ENCODE measurements around the gene ITGA3.

The ITGA3 gene

DNA sequence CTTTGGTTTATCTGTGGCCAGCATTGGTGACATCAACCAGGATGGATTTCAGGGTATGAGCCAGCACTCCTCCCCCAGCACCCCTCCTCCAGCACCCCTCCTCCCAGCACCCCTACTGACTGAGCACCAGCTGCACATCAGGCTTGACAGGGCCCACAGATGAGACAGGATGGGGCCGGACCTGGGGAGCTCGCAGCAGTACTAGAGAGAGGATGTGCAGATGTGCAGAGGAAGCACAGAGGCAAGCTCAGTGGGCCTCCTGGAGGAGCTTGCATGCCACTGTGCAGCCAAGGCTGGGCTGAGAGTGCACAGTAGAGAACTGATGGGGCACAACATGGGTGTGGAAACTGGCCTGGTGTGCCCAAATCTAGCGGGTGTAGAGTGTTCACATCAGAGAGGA is 16.2 kb downstream of the ITGA3 start:
- no peak for DNase-seq (ENCODE audit: low read depth)

DNA sequence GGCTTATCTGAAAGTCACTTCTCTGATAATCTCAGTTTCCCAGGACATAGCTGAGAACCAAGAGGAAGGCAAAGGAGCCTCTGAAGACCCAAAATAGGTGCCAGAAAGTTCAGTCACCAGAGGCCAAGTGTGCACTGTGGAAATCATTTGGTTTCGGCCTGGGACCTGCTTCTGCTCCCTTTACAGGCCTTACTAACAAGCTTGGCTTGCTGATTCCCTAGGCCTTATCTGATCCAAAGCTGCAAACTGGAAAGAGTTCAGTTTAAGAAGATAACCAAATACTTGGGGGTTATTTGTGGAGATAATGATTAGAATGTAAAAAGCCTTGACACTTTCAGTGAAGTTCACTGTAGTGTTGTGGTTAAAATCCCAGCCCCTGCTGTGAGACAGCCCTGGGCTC is 17.0 kb downstream of the ITGA3 start:
- DNase-seq (ENCODE audit: low read depth) = no peak

DNA sequence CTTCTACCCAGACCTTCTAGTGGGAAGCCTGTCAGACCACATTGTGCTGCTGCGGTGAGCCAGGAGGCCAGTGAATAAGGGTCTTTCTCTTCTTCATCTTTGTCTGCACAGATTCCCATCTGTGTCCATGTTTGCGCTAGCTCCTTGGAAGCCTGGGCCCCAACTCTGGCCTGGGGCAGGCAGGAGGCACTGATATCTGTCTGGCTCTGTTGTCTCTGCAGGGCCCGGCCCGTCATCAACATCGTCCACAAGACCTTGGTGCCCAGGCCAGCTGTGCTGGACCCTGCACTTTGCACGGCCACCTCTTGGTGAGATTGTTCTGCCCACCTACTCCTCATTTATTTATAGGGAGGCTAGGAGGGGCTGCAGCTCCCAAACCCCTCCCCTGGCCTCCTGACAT is 18.3 kb downstream of the ITGA3 start:
- no peak for DNase-seq (ENCODE audit: low read depth)

DNA sequence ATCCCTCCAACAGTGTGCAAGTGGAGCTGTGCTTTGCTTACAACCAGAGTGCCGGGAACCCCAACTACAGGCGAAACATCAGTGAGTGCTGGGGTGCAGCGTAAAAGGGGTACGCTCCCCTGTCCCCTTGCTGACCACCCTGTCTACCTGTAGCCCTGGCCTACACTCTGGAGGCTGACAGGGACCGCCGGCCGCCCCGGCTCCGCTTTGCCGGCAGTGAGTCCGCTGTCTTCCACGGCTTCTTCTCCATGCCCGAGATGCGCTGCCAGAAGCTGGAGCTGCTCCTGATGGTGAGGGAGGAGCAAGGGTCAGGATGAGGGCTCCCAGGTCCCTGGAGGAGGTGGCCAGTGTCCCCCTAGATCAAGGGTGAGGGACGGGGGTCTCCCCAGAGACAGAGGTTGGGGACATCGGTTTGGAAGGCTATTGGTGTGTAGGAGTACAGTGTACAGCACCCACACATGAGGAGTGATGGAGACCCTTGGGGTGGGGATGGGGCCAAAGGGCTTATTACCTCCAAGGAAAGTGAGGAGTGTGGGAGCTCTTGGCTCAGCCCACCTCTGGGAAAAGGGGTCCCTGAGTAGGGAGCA is 19.6 kb downstream of the ITGA3 start:
- DNase-seq (ENCODE audit: low read depth) = no peak

- no peak for DNase-seq (ENCODE audit: low read depth)
These were observed 20.3 kb downstream of the ITGA3 start for GRCh38 chr17:50076221-50076590.

DNA sequence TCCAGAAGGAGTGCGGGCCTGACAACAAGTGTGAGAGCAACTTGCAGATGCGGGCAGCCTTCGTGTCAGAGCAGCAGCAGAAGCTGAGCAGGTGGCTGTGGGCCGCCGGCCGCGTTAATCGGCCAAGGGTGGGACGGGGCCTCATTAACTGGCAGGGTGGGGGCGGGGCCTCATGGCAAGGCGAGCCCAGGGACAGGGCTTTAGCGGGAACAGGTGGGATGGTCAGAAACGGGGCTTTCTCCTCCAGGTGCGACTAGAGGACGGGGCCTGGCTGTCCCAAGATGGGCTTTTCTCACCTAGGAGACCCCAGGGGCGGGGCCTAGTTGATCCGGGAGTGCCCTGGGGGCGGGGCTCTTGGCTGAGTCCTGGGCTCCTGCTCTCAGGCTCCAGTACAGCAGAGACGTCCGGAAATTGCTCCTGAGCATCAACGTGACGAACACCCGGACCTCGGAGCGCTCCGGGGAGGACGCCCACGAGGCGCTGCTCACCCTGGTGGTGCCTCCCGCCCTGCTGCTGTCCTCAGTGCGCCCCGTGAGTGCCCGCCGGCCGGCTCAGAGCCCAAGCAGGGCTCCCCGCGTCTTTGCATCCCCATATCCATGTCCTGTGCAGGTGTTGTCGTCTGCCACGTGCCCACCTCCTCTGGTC is 20.8 kb downstream of the ITGA3 start:
- no peak for DNase-seq (ENCODE audit: low read depth)

DNA sequence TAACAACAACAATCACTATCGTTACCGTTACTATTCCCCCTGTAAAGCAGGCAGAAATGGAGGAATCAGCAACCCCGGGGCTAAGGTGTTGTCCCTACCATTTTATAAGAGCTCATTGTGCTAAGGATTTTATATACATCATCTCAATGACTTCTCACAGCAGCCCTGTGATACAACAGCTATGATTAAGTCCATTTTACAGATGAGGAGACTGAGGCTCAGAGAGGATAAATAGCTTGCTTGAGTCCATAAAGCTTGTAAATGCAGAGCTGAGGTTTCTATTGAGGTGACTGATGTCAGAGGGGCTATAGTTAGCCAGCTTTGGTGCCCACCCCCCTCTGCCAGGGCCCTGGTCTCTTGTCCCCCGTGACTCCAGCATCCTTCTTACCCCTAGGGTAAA is 22.5 kb downstream of the ITGA3 start:
- DNase-seq (ENCODE audit: low read depth) = no peak

- no peak for DNase-seq (ENCODE audit: low read depth)
These were observed 23.6 kb downstream of the ITGA3 start for GRCh38 chr17:50079334-50080095.

- no peak for DNase-seq (ENCODE audit: low read depth)
These were observed 24.2 kb downstream of the ITGA3 start for GRCh38 chr17:50080096-50080480.

DNA sequence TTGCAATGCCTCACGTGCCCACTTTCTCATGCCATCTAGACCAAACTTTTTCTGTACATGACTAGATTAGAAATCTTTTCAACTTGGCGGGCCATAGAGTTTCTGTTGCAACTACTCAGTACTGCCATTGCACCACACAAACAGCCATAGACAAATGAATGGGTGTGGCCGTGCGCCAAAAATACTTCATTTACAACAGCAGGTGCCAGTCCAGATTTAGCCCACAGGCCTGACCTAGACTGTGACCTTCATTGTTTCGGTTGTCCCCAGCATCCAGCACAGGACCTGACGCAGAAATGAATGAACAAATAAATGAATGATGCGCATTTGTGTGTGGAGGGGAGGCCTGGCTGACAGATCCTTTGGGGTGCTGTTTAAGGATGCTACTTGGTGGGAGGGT is 24.9 kb downstream of the ITGA3 start:
- DNase-seq (ENCODE audit: low read depth) = no peak

GRCh38 chr17:50081757-50082156 is 25.8 kb downstream of the ITGA3 start:
- DNase-seq (ENCODE audit: low read depth) = no peak

DNA sequence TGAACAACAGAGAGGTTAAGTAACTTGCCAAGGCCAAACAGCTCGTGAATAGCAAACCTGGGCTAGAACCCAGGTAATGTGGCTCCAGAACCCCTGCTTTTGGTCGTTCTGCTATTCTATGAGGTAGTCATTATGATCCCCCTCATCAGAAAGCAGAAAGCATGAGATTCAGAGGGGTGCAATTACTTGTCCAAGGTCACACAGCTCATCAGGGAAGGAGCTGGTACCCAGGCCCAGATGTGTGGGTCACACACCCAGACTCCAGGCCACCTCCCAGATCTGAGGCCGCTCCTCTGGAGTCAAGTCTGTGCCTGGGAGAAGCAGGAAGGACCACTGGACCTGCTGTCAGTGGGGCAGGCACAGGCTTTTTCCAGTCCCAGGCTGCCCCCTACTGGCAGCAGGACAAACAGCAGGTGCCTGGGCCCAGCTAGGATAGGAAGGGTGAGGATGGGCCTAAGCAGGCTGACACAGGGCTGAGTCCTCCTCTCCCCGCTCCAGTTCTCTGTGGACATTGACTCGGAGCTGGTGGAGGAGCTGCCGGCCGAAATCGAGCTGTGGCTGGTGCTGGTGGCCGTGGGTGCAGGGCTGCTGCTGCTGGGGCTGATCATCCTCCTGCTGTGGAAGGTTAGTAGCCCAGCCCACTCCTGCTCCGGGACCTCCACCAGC is 31.5 kb downstream of the ITGA3 start:
- DNase-seq (ENCODE audit: low read depth) = peak; percentile 62

DNA sequence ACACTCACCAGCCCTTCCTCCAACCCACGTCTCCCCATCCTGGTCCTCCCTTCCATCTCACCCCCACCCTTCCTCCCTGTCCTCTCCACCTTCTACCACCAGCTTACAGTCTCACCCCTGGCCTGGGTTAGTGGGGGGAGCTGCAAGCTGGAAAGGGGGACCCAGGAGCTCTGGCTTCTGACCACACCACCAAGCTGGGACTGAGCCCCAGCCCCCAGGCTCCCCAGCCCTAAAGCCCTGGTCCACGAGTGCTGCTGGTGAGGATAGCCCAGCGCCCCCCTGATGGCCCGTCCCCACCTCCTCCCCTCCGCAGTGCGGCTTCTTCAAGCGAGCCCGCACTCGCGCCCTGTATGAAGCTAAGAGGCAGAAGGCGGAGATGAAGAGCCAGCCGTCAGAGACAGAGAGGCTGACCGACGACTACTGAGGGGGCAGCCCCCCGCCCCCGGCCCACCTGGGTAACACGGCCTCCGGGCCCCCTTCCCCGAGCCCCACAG is 32.0 kb downstream of the ITGA3 start:
- no peak for DNase-seq (ENCODE audit: low read depth)

DNA sequence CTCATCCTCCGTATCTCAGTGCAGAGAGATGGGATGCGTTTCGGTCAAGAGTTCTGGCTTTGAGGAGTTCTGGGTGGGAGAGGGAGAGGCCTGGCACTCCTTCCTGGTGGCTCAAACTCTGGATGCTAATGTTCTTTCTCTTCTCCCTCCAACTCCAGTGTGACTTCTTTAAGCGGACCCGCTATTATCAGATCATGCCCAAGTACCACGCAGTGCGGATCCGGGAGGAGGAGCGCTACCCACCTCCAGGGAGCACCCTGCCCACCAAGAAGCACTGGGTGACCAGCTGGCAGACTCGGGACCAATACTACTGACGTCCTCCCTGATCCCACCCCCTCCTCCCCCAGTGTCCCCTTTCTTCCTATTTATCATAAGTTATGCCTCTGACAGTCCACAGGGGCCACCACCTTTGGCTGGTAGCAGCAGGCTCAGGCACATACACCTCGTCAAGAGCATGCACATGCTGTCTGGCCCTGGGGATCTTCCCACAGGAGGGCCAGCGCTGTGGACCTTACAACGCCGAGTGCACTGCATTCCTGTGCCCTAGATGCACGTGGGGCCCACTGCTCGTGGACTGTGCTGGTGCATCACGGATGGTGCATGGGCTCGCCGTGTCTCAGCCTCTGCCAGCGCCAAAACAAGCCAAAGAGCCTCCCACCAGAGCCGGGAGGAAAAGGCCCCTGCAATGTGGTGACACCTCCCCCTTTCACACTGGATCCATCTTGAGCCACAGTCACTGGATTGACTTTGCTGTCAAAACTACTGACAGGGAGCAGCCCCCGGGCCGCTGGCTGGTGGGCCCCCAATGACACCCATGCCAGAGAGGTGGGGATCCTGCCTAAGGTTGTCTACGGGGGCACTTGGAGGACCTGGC is 33.3 kb downstream of the ITGA3 start:
- no peak for DNase-seq (ENCODE audit: low read depth)

- DNase-seq (ENCODE audit: low read depth) = no peak
These were observed 34.2 kb downstream of the ITGA3 start for GRCh38 chr17:50090071-50090470.

- DNase-seq (ENCODE audit: low read depth) = no peak
These were observed 35.3 kb downstream of the ITGA3 start for GRCh38 chr17:50090971-50091917.

DNA sequence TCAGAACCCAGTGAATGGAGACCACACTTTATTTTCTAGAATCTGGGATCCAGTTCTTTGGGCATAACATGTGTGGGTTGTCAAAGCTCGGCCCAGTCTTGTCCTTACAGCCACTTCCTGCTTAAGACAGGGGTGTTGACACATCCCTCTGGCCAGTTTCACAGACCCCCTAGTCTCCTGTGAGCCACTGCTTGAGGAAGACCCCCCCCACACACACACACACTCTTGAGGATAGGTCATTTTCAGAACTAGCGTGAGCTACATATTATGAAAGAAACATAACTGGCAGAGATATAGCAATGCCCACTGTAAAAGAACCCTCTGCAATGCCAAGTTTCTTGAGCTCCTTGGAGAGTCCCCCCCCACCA is 36.0 kb downstream of the ITGA3 start:
- no peak for DNase-seq (ENCODE audit: low read depth)

- DNase-seq (ENCODE audit: low read depth) = no peak
These were observed 37.3 kb downstream of the ITGA3 start for GRCh38 chr17:50093246-50093645.

DNA sequence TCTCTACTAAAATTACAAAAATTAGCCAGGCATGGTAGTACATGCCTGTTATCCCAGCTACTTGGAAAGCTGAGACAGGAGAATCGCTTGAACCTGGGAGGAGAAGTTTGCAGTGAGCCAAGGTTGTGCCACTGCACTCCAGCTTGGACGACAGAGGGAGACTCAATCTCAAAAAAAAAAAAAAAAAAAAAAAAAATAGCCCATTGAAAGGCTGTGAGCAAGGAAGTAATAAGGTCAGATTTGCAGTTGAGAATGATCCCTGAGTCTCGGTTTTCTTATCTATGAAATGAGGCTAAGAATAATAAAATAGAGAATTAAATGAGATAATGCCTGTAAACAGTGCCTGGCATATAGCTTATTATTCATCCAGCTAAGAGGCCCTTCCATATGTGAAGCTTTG is 37.9 kb downstream of the ITGA3 start:
- DNase-seq (ENCODE audit: low read depth) = no peak

DNA sequence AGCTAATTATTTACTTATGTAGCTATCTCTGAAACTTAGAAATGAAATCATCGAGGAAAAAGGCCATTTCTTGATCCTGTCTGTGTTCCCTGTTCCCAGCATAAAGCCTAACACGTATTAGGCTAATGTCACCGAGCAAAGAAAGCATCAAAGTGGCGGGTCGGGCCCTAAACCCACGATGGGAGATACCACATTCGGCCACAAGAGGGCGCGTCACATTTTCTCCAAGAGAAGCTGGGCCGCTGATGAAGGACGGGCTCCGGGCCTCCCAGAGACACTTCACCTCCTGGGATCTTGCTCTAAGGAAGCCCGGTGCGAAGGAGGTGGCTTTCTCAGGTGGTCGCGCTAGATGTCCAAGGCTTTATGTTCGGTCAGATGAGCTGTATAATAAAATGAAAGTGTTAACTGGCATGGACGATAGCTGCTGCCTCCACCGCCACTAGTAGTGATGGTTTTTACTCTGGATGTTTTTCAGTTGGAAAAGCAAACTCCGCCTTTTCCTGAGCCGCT is 38.4 kb downstream of the ITGA3 start:
- DNase-seq (ENCODE audit: low read depth) = peak; percentile 77

All from fibroblast of gingiva (primary cell).